IPS DF 6.9 (cell line): ENCODE measurements around the gene SRGAP2.
"Not testable (repeated sequence)": the region's sequence is repeated elsewhere in the genome, so short reads cannot be mapped to it uniquely, and the experiment has no call there.

Experiments used
- DNase-seq: peaks from one replicate; pipeline ENCODE4 v3.0.0-alpha.2; 2013; ENCODE audit warnings: low read depth, low spot score
- H3K27ac ChIP-seq: one replicate; pipeline ENCODE4 v1.5.1; 2013; ENCODE audit warnings: low read length, control low read depth
- H3K27me3 ChIP-seq: 2 replicates; pipeline ENCODE4 v1.6.1; 2013; ENCODE audit warnings: mild to moderate bottlenecking, low read length; ENCODE audit not compliant: control insufficient read depth, insufficient read depth
- H3K36me3 ChIP-seq: 2 replicates; pipeline ENCODE4 v1.6.1; 2013; ENCODE audit warnings: low read length; ENCODE audit not compliant: control insufficient read depth, insufficient read depth
- H3K4me1 ChIP-seq: 2 replicates; pipeline ENCODE4 v1.6.1; 2013; ENCODE audit warnings: low read length; ENCODE audit not compliant: control insufficient read depth, insufficient read depth
- H3K4me3 ChIP-seq: 2 replicates; pipeline ENCODE4 v1.5.1; 2013; ENCODE audit warnings: mild to moderate bottlenecking, low read length
- H3K9me3 ChIP-seq: 2 replicates; pipeline ENCODE4 v1.6.1; 2013; ENCODE audit warnings: low read length, inconsistent platforms; ENCODE audit not compliant: control insufficient read depth, insufficient read depth
- WGBS: extraction: QIAGEN DNeasy Blood & Tissue Kit; methylation state at CpG from one replicate; pipeline ENCODE4 v1.1.7; 2013; ENCODE audit warnings: mixed read lengths, missing lambda C conversion rate; ENCODE audit not compliant: insufficient read length, insufficient coverage; 5-methylcytosine and 5-hydroxymethylcytosine counted together

Gene SRGAP2

DNA sequence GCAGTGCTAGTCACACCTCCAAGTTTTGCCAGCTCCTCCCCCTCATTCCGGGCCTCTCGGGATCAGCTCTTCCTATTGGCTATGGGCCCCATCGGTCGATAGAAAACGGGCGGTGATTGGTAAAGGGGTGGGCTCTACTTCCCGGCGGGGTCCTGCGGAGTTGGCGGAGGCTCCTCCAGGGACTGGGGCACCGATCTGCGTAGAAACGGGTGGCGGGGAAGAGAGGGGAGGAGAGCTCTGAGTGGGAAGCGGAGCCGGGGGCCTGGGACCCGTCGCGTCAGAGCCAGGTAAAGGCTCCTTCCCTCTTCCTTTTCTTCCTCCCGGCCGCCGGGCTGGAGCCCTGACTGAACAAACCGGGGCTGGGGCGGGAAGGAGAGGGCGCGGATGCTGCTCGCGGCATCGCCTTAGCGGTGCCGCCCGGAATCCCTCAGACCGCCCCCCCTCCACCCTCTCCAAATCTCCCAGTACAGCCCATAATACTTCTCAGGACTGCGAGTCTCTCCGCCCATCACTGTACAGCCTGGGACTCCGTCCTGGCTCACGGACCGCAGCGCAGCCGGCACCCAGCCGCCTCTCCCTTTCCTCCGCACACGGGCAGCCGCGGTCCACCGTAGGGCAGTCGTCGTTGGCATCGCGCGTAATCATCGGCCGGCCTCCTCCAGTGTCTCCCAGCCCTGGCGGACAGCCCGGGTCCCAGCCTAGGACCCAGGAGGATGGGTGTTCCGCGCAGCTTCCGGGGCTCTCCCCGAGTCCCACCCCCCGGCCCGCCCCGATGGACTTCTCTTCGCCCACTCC lies at the start of gene SRGAP2:
Gene SRGAP2 (plus strand): TSS at position 178 of the 795 bp plus-strand sequence. CDS start 2,430 bp downstream, outside the sequence.
- H3K27me3 ChIP-seq, H3K4me1 ChIP-seq, DNase-seq, H3K9me3 ChIP-seq, H3K36me3 ChIP-seq, H3K27ac ChIP-seq: not testable (repeated sequence)
- WGBS, result no CpG with 5 or more reads among the region's 63 CpGs
- H3K4me3 ChIP-seq, result peak within 1 kb of the TSS; percentile 65; the same call in 1 of the 2 replicates

DNA sequence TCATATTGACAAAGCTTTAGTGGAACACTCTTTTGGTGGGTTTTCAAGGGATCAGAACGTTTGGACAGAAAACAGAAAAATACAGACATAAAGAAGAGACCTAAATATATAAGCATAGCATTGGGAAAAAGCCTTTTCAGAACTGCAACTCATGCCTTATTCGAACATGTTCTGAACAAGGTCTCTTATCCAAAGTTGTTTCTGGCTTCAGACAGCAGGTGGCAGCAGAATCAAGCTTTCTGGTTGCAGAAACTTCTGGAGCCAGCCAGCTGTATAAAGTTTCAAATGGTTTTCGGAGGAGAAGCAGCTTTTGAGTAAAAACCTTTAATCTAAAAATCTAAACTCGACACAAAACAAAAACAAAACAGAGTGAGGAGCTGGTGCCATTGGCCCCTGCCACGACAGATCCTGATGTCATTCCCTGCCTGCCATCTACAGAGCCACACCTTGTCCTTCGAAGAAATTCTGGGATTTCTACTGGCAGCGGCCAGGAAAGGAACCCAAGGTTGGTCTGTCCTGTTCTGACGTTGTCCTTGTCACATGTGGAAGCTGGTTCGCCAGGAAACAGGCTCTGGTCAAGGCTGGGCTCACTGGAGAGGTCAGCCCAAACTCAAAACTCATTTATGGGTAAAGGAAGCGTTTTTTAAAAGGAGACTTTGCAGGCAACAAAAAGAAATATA lies 35.9 kb upstream of the SRGAP2 start:
- not testable (repeated sequence) for H3K36me3 ChIP-seq, H3K27ac ChIP-seq, H3K4me1 ChIP-seq, H3K4me3 ChIP-seq, H3K27me3 ChIP-seq, DNase-seq, H3K9me3 ChIP-seq
- WGBS, result no CpG with 5 or more reads among the region's 10 CpGs

DNA sequence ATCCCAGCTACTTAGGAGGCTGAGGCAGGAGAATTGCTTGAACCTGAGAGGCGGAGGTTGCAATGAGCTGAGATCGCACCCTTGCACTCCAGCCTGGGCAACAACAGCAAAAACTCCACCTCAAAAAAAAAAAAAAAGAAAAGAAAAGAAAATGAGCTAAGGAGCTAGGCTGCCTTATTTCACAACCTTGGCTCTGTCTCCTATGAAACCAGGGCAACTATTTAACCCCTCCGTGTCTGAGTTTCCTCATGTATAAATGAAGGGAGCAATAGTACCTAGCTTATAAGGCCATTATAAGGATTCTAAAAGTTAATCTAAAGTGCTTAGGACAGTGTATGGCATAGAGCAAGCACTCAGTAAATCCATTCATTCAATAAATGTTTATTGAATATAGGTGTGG lies 33.5 kb upstream of the SRGAP2 start:
- H3K27ac ChIP-seq, DNase-seq, H3K36me3 ChIP-seq, H3K4me3 ChIP-seq, H3K27me3 ChIP-seq, H3K4me1 ChIP-seq, H3K9me3 ChIP-seq: not testable (repeated sequence)
- WGBS, result no CpG with 5 or more reads among the region's 3 CpGs

DNA sequence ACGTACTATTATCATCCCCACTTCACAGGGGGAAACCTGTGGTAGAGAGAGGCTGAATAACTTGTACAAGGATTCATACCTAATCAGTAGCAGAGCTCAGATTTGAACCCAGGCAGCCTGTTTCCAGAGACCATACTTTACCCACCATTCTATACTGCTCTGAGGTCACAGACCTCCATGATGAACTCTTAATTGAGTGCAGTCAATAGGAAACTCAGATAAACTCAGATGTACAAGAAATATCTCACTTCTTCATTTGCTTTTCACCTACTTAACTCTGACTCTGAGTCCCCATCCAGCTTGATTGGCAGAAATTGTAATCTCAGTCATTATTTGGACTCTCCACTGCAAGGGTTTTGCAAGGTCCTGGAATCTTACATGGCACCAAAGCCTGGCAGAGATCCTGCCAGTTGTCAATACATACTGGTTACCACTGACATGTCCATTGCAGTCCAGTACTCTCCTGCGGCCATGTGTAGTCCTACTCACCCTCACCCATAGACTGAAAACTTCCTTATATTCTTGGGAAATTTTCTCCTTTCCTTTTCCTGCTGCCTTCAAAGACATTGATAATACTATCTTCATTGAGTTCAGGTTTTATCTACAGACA lies 30.1 kb upstream of the SRGAP2 start:
- not testable (repeated sequence) for H3K9me3 ChIP-seq, H3K27me3 ChIP-seq, H3K27ac ChIP-seq, H3K4me1 ChIP-seq, DNase-seq, H3K4me3 ChIP-seq, H3K36me3 ChIP-seq
- no CpG with 5 or more reads among the region's 2 CpGs for WGBS

DNA sequence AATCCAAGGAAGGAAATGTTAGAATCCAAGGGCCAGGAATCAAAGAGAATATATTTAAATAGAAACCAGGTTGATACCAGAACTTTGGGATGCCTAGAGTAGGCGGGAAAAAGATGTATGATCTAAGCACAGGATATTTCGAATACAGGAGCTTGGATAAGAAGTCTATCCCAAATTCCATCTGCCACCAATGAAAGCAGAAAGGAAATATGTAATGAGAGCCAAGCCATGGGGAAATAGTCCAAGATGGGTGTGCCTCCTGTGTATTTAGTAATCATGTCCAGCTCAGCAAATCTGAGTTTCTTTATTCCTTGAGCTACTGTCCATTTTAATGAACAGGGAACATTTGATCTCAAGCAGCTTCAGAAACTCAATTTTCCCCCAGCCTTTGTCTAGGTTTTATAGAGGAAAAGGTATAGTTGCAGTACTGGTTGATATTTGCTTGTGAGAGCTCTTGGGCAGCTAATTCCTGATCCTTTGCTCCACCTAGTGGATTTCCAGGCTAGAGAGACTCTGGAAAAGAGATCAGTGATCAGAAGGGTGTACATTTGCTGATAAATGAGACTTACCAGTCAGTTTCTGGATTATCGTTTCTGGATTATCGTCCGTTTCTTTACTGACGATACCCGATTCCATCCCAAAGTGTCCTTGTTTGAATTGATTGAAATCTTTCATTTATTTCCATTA lies 29.0 kb upstream of the SRGAP2 start:
- peak; percentile 0 for DNase-seq
- not testable (repeated sequence) for H3K36me3 ChIP-seq, H3K27me3 ChIP-seq, H3K27ac ChIP-seq, H3K9me3 ChIP-seq, H3K4me1 ChIP-seq, H3K4me3 ChIP-seq
- no CpG with 5 or more reads among the region's 7 CpGs for WGBS

DNA sequence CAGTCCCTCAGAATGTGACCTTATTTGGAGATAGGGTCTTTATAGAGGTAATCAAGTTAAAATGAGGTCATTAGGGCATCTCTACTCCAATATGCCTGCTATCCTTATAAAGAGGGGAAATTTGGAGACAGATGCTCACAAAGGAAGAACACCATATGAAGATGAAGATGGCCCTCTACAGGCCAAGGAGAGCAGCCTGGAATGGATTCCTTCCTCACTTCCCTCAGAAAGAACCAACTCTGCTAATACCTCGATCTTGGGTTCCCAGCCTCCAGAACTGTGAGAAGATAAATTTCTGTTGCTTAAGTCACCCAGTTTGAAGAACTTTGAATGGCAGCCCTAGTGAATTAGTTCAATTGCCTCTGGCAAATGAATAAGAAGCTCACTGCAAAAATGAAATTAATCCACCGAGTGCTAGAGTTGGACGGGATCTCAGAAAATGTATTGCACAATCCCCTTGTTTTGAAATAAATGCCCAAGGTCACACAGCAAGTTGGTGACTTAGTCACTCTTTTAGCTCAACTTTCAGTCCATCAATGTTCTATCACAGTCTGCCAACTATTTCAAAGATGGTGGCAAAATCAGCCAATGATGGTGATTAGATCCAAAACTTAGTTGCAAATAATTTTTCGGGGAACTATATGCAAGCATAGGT lies 27.8 kb upstream of the SRGAP2 start:
- no CpG with 5 or more reads among the region's 4 CpGs for WGBS
- H3K4me1 ChIP-seq, H3K36me3 ChIP-seq, H3K9me3 ChIP-seq, H3K27me3 ChIP-seq, H3K27ac ChIP-seq, H3K4me3 ChIP-seq: not testable (repeated sequence)
- DNase-seq, result peak; percentile 0

DNA sequence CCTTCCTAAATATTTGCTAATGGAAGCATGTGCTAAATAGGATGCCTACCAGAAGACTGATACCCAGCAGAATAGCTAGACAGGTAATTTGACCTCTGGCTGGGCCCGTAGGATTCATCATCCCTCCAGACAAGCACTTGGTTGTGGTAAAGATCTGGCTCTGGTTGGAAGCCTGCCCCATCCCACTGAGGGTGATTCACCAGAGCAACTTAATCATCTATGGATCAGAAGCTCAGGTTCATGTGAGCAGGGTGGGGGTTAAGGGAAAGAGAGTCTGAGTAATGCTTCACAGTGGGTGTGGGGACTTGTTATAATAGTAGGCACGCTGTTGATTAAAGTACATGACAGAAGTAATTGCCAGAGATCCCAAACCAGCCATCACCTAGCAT lies 27.2 kb upstream of the SRGAP2 start:
- not testable (repeated sequence) for H3K4me3 ChIP-seq, H3K27ac ChIP-seq, H3K27me3 ChIP-seq, H3K9me3 ChIP-seq, H3K4me1 ChIP-seq, DNase-seq, H3K36me3 ChIP-seq
- WGBS, result no CpG with 5 or more reads among the region's 2 CpGs

DNA sequence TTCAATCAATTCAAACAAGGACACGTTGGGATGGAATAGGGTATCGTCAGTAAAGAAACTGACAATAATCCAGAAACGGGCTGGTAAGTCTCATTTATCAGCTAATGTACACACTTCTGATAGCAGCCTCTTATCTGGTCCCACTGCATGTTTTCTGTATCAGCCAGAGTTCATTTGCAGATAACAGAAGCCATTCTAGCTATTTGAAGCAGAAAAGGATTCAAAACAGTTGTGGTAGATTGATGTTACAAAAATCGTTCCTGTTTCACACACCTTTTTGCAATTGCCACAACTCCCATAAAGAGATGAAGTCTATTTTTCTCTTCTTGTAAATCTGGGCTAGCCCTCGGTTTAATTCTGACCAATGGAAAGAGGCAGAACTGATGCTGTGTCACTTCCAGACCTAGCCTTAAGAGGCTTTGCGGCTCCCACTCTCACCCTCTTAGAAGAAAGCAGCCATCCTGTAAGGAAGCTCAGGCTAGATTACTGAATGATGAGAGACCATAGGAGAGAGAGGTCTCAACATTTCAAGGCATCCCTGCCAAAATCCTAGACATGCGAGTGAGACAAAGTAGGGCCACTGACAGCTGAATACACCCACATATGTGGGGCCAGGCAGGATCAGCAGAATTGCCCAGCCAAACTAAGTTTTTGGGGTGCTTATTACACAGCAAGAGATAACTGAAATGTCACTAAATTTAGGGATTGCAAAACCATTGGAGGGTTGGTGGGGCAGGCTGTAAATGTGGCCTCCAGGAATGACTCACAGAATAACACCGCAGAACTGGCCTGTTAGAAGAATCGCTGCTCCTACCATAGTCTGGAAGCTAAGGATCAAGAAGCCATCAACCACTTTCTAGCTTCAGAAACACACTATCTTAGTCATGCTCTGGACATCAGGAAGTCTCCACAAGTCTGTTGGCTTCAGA lies 25.0 kb upstream of the SRGAP2 start:
- DNase-seq, H3K4me1 ChIP-seq, H3K9me3 ChIP-seq, H3K27ac ChIP-seq, H3K4me3 ChIP-seq, H3K27me3 ChIP-seq, H3K36me3 ChIP-seq: not testable (repeated sequence)
- WGBS, result no CpG with 5 or more reads among the region's 9 CpGs

DNA sequence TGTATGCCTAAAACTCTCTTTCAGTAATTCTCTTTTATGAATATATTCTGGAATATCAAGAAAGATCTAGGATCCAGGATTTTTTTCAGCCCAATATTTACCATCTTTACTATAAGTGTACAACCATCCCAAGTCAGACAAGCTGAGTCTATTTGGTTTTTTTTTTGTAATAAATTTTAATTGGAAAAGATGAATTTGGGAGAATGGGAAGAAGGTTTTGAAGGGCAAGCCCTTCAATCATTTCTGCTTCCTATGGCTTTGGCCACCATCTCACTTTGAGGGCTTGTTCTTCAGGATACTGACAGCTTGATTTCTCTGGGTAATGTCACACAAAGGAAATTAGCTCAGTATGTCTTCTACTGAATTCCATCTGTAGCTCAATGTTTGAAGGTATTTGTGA lies 23.7 kb upstream of the SRGAP2 start:
- DNase-seq, H3K27ac ChIP-seq, H3K36me3 ChIP-seq, H3K4me1 ChIP-seq, H3K9me3 ChIP-seq, H3K4me3 ChIP-seq, H3K27me3 ChIP-seq: not testable (repeated sequence)
